Neural progenitor cell (in vitro differentiated cells): ENCODE data around the gene CTSK. TPM values are rescaled to one million over a fixed set of nuclear protein-coding genes. Genes with fewer than 3 reads are reported as not detected.
"Not testable (repeated sequence)": the region's sequence is repeated elsewhere in the genome, so short reads cannot be mapped to it uniquely, and the experiment has no call there.

ENCODE experiments used
- DNase-seq: peaks from one replicate; pipeline ENCODE4 v3.0.0-alpha.2; 2016; ENCODE audit warnings: low spot score
- H2AFZ ChIP-seq: fragments of 200-600 bp; sonication (generic); replicated peaks from 2 replicates; pipeline ENCODE4 v1.6.1; 2016; ENCODE audit warnings: antibody characterized with exemption
- H3F3A ChIP-seq: fragments of 200-600 bp; sonication (generic); 2 replicates; pipeline ENCODE4 v1.6.1; 2016; ENCODE audit warnings: antibody characterized with exemption, low read depth
- H3K27ac ChIP-seq: fragments of 200-600 bp; sonication (generic); 2 replicates; pipeline ENCODE4 v1.5.1; 2016; ENCODE audit warnings: mild to moderate bottlenecking
- H3K27me3 ChIP-seq: fragments of 200-600 bp; sonication (generic); 2 replicates; pipeline ENCODE4 v1.6.1; 2016; ENCODE audit warnings: mild to moderate bottlenecking, moderate library complexity
- H3K36me3 ChIP-seq: fragments of 200-600 bp; sonication (generic); 2 replicates; pipeline ENCODE4 v1.5.1; 2016
- H3K4me1 ChIP-seq: fragments of 200-600 bp; sonication (generic); 2 replicates; pipeline ENCODE4 v1.6.1; 2016; ENCODE audit warnings: mixed run types
- H3K4me2 ChIP-seq: fragments of 200-600 bp; sonication (generic); 2 replicates; pipeline ENCODE4 v1.6.1; 2016
- H3K4me3 ChIP-seq: fragments of 200-600 bp; sonication (generic); 2 replicates; pipeline ENCODE4 v1.5.1; 2016
- H3K79me2 ChIP-seq: fragments of 200-600 bp; sonication (generic); 2 replicates; pipeline ENCODE4 v1.6.1; 2016; ENCODE audit warnings: low read depth
- H3K9ac ChIP-seq: fragments of 200-600 bp; sonication (generic); 2 replicates; pipeline ENCODE4 v1.6.1; 2016
- H3K9me3 ChIP-seq: fragments of 200-600 bp; sonication (generic); 2 replicates; pipeline ENCODE4 v1.5.1; 2016; ENCODE audit warnings: low read depth
- H4K20me1 ChIP-seq: fragments of 200-600 bp; sonication (generic); 2 replicates; pipeline ENCODE4 v1.6.1; 2016; ENCODE audit warnings: low read depth
- H3K27ac Mint-ChIP-seq: 3 replicates; pipeline ENCODE4 v1.8.0; 2021; ENCODE audit warnings: mixed read lengths
- H3K27me3 Mint-ChIP-seq: 2 replicates; pipeline ENCODE4 v1.8.0; 2022; ENCODE audit warnings: low read depth, mild to moderate bottlenecking, inconsistent platforms, moderate library complexity, mixed read lengths; ENCODE audit not compliant: insufficient read depth
- H3K36me3 Mint-ChIP-seq: 3 replicates; pipeline ENCODE4 v1.8.0; 2021; ENCODE audit warnings: mixed read lengths
- H3K4me1 Mint-ChIP-seq: 3 replicates; pipeline ENCODE4 v1.8.0; 2021; ENCODE audit warnings: mixed read lengths
- H3K4me3 Mint-ChIP-seq: 3 replicates; pipeline ENCODE4 v1.8.0; 2021; ENCODE audit warnings: mild to moderate bottlenecking, moderate library complexity, mixed read lengths
- H3K9me3 Mint-ChIP-seq: 3 replicates; pipeline ENCODE4 v1.8.0; 2020; ENCODE audit warnings: mixed read lengths
- EZH2 ChIP-seq: fragments of 200-600 bp; sonication (generic); IDR thresholded peaks from 2 replicates; pipeline ENCODE4 v1.6.1; 2017; ENCODE audit warnings: antibody characterized with exemption, mild to moderate bottlenecking, moderate library complexity
- EZH2phosphoT487 ChIP-seq: fragments of 200-600 bp; sonication (generic); IDR thresholded peaks from 2 replicates; pipeline ENCODE4 v1.6.1; 2017; ENCODE audit warnings: antibody characterized with exemption
- total RNA-seq: library from RNA; depleted of rRNA; stranded (reverse); fragments of >200 nt; gene quantifications from 2 replicates; pipeline ENCODE4 v1.2.3, GENCODE V29; 2015; ENCODE audit warnings: low replicate concordance
- TF ChIP-seq, protein P1 (sequence below): fragments of 200-600 bp; sonication (generic); IDR thresholded peaks from 2 replicates; pipeline ENCODE4 v1.5.1; 2017; ENCODE audit warnings: antibody characterized with exemption, mild to moderate bottlenecking

CTSK gene
- total RNA-seq, 1 donor from 2014 or later = 6.7 TPM

DNA sequence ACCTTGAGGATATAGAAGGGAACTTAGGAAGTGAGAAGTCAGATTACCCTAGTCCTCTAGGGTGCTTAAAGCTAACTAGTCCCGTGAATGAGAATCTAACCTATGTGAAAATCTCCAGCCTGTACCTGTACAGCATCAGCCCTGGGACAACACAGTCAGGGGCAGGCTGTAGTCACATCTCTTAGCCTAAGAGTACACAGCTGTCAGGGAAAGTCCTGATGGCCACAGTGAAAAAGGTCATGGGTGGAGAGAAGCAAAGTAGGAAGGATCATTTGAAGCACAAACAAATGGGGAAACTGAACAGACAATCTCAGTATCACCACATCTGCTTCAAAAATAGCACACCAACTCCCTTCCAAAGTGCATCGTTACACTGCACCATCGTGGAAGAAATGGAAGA lies 11.7 kb downstream of the CTSK start:
- H3K4me2 ChIP-seq = no peak overlapping the region
- no peaks in the 10 kb centered on the region for H3K36me3 ChIP-seq
- no peak overlapping the region for H3K27ac ChIP-seq
- H3K9ac ChIP-seq = no peak overlapping the region
- peaks cover 5% of the 10 kb centered on the region for H3K27me3 Mint-ChIP-seq
- H3K4me1 Mint-ChIP-seq = peaks cover 31% of the 10 kb centered on the region
- no peak for DNase-seq
- no peaks in the 10 kb centered on the region for H3K27me3 ChIP-seq
- H3K79me2 ChIP-seq = no peaks in the 10 kb centered on the region
- peaks cover 23% of the 10 kb centered on the region for H3K4me1 ChIP-seq
- no peak overlapping the region for H3K4me3 Mint-ChIP-seq
- H3K9me3 Mint-ChIP-seq = no peaks in the 10 kb centered on the region
- TF ChIP-seq, protein P1, sequence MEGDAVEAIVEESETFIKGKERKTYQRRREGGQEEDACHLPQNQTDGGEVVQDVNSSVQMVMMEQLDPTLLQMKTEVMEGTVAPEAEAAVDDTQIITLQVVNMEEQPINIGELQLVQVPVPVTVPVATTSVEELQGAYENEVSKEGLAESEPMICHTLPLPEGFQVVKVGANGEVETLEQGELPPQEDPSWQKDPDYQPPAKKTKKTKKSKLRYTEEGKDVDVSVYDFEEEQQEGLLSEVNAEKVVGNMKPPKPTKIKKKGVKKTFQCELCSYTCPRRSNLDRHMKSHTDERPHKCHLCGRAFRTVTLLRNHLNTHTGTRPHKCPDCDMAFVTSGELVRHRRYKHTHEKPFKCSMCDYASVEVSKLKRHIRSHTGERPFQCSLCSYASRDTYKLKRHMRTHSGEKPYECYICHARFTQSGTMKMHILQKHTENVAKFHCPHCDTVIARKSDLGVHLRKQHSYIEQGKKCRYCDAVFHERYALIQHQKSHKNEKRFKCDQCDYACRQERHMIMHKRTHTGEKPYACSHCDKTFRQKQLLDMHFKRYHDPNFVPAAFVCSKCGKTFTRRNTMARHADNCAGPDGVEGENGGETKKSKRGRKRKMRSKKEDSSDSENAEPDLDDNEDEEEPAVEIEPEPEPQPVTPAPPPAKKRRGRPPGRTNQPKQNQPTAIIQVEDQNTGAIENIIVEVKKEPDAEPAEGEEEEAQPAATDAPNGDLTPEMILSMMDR = no peak
- TF ChIP-seq EZH2 (no peak), EZH2phosphoT487 (no peak)
- no peak overlapping the region for H2AFZ ChIP-seq
- no peak overlapping the region for H3K27ac Mint-ChIP-seq
- no peaks in the 10 kb centered on the region for H4K20me1 ChIP-seq
- no peak overlapping the region for H3K4me3 ChIP-seq
- peaks cover 1% of the 10 kb centered on the region for H3K36me3 Mint-ChIP-seq
- no peaks in the 10 kb centered on the region for H3F3A ChIP-seq
- H3K9me3 ChIP-seq = no peaks in the 10 kb centered on the region

DNA sequence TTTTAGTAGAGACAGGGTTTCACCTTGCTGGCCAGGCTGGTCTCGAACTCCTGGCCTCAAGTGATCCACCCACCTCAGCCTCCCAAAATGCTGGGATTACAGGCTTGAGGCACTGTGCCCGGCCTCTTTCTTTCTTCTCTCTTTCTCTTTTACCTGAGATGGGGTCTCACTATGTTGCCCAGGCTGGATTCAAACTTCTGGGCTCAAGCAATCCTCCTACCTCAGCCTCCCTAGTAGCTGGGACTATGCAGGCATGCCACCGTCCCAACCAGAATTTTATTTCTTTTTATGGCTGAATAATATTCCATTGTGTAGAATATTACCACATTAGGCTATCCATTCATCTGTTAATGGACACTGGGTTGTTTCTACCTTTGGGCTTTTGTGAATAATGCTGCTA lies 14.3 kb downstream of the CTSK start:
- H2AFZ ChIP-seq, H3K27ac ChIP-seq, H3K4me3 Mint-ChIP-seq, H3K9me3 Mint-ChIP-seq, H3F3A ChIP-seq, H3K27me3 Mint-ChIP-seq, H3K36me3 ChIP-seq, H3K9me3 ChIP-seq, H3K27ac Mint-ChIP-seq, H3K9ac ChIP-seq, H3K4me2 ChIP-seq, H3K4me3 ChIP-seq, H3K27me3 ChIP-seq, DNase-seq, H3K79me2 ChIP-seq, H3K36me3 Mint-ChIP-seq, H4K20me1 ChIP-seq: not testable (repeated sequence)
- H3K4me1 Mint-ChIP-seq = peaks cover 13% of the 10 kb centered on the region
- H3K4me1 ChIP-seq = peaks cover 13% of the 10 kb centered on the region

DNA sequence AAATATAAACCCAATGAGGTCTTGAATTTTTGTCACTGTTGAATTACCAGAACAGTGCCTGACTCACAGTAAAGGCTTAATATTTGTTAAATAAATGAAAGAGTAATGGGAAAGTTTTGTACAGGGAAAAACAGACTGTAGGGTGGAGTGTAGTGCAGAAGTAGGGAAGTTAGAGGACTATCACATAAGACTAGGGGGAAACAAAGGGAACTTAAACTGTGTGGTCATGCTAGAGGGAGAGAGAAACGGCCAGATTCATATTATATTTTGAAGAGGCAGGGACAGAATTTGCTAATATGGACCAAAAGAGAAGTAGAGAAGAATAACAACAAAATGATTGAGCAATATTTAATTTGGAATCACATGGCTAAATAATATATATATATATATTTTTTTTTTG lies 14.8 kb downstream of the CTSK start:
- no peak overlapping the region for H3K4me2 ChIP-seq
- no peaks in the 10 kb centered on the region for H3F3A ChIP-seq
- Mint-ChIP-seq H3K27ac (no peak overlapping the region), H3K4me1 (peaks cover 8% of the 10 kb centered on the region), H3K4me3 (no peak overlapping the region), H3K27me3 (peaks cover 3% of the 10 kb centered on the region), H3K9me3 (no peaks in the 10 kb centered on the region), H3K36me3 (peaks cover 1% of the 10 kb centered on the region)
- no peaks in the 10 kb centered on the region for H4K20me1 ChIP-seq
- no peaks in the 10 kb centered on the region for H3K36me3 ChIP-seq
- H3K27ac ChIP-seq = no peak overlapping the region
- no peak for DNase-seq
- TF ChIP-seq EZH2phosphoT487 (no peak), EZH2 (no peak)
- TF ChIP-seq, protein P1 = no peak
- peaks cover 7% of the 10 kb centered on the region for H3K4me1 ChIP-seq
- no peaks in the 10 kb centered on the region for H3K27me3 ChIP-seq
- H2AFZ ChIP-seq = no peak overlapping the region
- H3K9me3 ChIP-seq = no peaks in the 10 kb centered on the region
- no peak overlapping the region for H3K9ac ChIP-seq
- H3K4me3 ChIP-seq = no peak overlapping the region
- no peaks in the 10 kb centered on the region for H3K79me2 ChIP-seq

DNA sequence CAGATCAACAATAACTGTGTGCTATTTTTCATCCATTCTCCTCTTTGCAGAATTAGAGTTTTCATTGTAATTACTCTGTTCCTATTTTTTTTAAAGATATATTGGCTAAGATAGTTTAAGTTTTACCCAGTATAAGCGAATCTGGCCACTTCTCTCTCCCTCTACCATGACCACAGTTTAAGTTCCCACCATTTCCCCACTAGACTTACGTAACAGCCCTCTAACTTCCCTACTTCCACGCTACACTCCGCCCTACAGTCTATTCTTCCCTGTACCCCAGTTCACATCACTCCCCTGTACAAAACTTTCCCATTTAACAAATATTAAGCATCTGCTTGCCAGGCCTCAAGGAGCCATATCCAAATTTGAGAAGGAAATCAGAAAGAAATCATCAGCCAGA lies 16.5 kb downstream of the CTSK start:
- H3K36me3 Mint-ChIP-seq = no peaks in the 10 kb centered on the region
- H3K9ac ChIP-seq = no peak overlapping the region
- peak overlapping the region; percentile 7 for H3K27ac Mint-ChIP-seq
- DNase-seq = no peak
- H3K27me3 Mint-ChIP-seq = peaks cover 3% of the 10 kb centered on the region
- no peaks in the 10 kb centered on the region for H3F3A ChIP-seq
- no peak overlapping the region for H3K4me2 ChIP-seq
- H4K20me1 ChIP-seq = no peaks in the 10 kb centered on the region
- no peak overlapping the region for H3K4me3 ChIP-seq
- no peak overlapping the region for H2AFZ ChIP-seq
- no peaks in the 10 kb centered on the region for H3K9me3 ChIP-seq
- H3K27me3 ChIP-seq = no peaks in the 10 kb centered on the region
- no peaks in the 10 kb centered on the region for H3K79me2 ChIP-seq
- TF ChIP-seq EZH2 = no peak
- TF ChIP-seq, protein P1 = no peak
- TF ChIP-seq EZH2phosphoT487 = no peak
- H3K27ac ChIP-seq = no peak overlapping the region
- H3K4me1 Mint-ChIP-seq = no peaks in the 10 kb centered on the region
- no peaks in the 10 kb centered on the region for H3K4me1 ChIP-seq
- no peaks in the 10 kb centered on the region for H3K9me3 Mint-ChIP-seq
- H3K36me3 ChIP-seq = no peaks in the 10 kb centered on the region
- no peak overlapping the region for H3K4me3 Mint-ChIP-seq
